Liver (tissue), 9 donors: ENCODE data around the gene KTN1. TPM values are rescaled to one million over a fixed set of nuclear protein-coding genes. Genes with fewer than 3 reads are reported as not detected.

Experiments used
- DNase-seq: peaks from one replicate; pipeline ENCODE4 v3.0.0-alpha.2; 2017; ENCODE audit warnings: low spot score
- H3K27ac ChIP-seq, 2 donors: one replicate each; pipeline ENCODE4 v1.7.0; 2013; ENCODE audit warnings: inconsistent platforms in 2 of 2, low read length in 2 of 2, control low read depth in 1 of 2, low read depth in 1 of 2, mild to moderate bottlenecking in 1 of 2
- H3K27me3 ChIP-seq, 4 donors: one replicate each; pipeline versions ENCODE4 v1.6.1 to v1.7.0; 2013; ENCODE audit warnings: low read length in 3 of 4, inconsistent platforms in 1 of 4, mild to moderate bottlenecking in 1 of 4, moderate library complexity in 1 of 4; ENCODE audit not compliant: control insufficient read depth in 4 of 4, insufficient read depth in 4 of 4
- H3K36me3 ChIP-seq, 4 donors: one replicate each; pipeline versions ENCODE4 v1.6.1 to v1.7.0; 2013; ENCODE audit warnings: low read length in 3 of 4, mild to moderate bottlenecking in 3 of 4, low read depth in 1 of 4, moderate library complexity in 1 of 4; ENCODE audit not compliant: control insufficient read depth in 4 of 4, insufficient read depth in 3 of 4
- H3K4me1 ChIP-seq, 4 donors: one replicate each; pipeline versions ENCODE4 v1.6.1 to v1.7.0; 2013; ENCODE audit warnings: low read length in 3 of 4, mild to moderate bottlenecking in 3 of 4, moderate library complexity in 1 of 4; ENCODE audit not compliant: control insufficient read depth in 4 of 4, insufficient read depth in 4 of 4
- H3K4me3 ChIP-seq, 3 donors: one replicate each; pipeline versions ENCODE4 v1.6.1 to v1.7.0; 2013; ENCODE audit warnings: low read length in 3 of 3, control low read depth in 1 of 3, low read depth in 1 of 3, mild to moderate bottlenecking in 1 of 3
- H3K9ac ChIP-seq, 2 donors: one replicate each; pipeline ENCODE4 v1.7.0; 2013; ENCODE audit warnings: low read length in 2 of 2, mild to moderate bottlenecking in 2 of 2, moderate library complexity in 2 of 2, control low read depth in 1 of 2, low read depth in 1 of 2
- H3K9me3 ChIP-seq, 4 donors: one replicate each; pipeline versions ENCODE4 v1.6.1 to v1.7.0; 2013; ENCODE audit warnings: low read length in 3 of 4; ENCODE audit not compliant: control insufficient read depth in 4 of 4
- ATF3 ChIP-seq: IDR thresholded peaks from 2 replicates; pipeline ENCODE4 v1.6.1; 2016; ENCODE audit warnings: antibody characterized with exemption
- EGR1 ChIP-seq, 2 donors: IDR thresholded peaks; 2 replicates each; pipeline ENCODE4 v1.6.1; 2016 to 2018; ENCODE audit warnings: antibody characterized with exemption in 2 of 2, low read depth in 2 of 2
- FOXA1 ChIP-seq: IDR thresholded peaks from 2 replicates; pipeline ENCODE4 v1.6.1; 2016; ENCODE audit warnings: antibody characterized with exemption
- FOXA2 ChIP-seq: IDR thresholded peaks from 2 replicates; pipeline ENCODE4 v1.6.1; 2016; ENCODE audit warnings: antibody characterized with exemption
- GABPA ChIP-seq, 2 donors: IDR thresholded peaks in 1 of 2; conservative IDR thresholded peaks in 1 of 2; 2 replicates each; pipeline ENCODE4 v1.6.1; 2016; ENCODE audit warnings: antibody characterized with exemption in 2 of 2, mild to moderate bottlenecking in 1 of 2, moderate library complexity in 1 of 2
- HNF4A ChIP-seq, 2 donors: conservative IDR thresholded peaks; 2 replicates each; pipeline ENCODE4 v1.6.1; 2016; ENCODE audit warnings: antibody characterized with exemption in 2 of 2, mild to moderate bottlenecking in 2 of 2
- HNF4G ChIP-seq: IDR thresholded peaks from 2 replicates; pipeline ENCODE4 v1.6.1; 2016; ENCODE audit warnings: antibody characterized with exemption
- JUND ChIP-seq, 2 donors: IDR thresholded peaks; 2 replicates each; pipeline ENCODE4 v1.6.1; 2016; ENCODE audit warnings: antibody characterized with exemption in 2 of 2
- NR2F2 ChIP-seq: IDR thresholded peaks from 2 replicates; pipeline ENCODE4 v1.6.1; 2016; ENCODE audit warnings: antibody characterized with exemption
- RAD21 ChIP-seq, 2 donors: IDR thresholded peaks; 2 replicates each; pipeline ENCODE4 v1.6.1; 2016; ENCODE audit warnings: antibody characterized with exemption in 2 of 2, mild to moderate bottlenecking in 2 of 2
- REST ChIP-seq: IDR thresholded peaks from 2 replicates; pipeline ENCODE4 v1.6.1; 2016; ENCODE audit warnings: antibody characterized with exemption, mild to moderate bottlenecking
- RXRA ChIP-seq, 2 donors: IDR thresholded peaks; 2 replicates each; pipeline ENCODE4 v1.6.1; 2017 to 2018; ENCODE audit warnings: antibody characterized with exemption in 2 of 2, mild to moderate bottlenecking in 1 of 2
- SP1 ChIP-seq: IDR thresholded peaks from 2 replicates; pipeline ENCODE4 v1.6.1; 2018; ENCODE audit warnings: antibody characterized with exemption, mild to moderate bottlenecking
- TAF1 ChIP-seq: conservative IDR thresholded peaks from 2 replicates; pipeline ENCODE4 v1.6.1; 2016; ENCODE audit warnings: antibody characterized with exemption, mild to moderate bottlenecking
- YY1 ChIP-seq: IDR thresholded peaks from 2 replicates; pipeline ENCODE4 v1.6.1; 2016; ENCODE audit warnings: antibody characterized with exemption, mild to moderate bottlenecking
- ZBTB33 ChIP-seq: IDR thresholded peaks from 2 replicates; pipeline ENCODE4 v1.6.1; 2016; ENCODE audit warnings: antibody characterized with exemption
- WGBS: extraction: QIAGEN DNeasy Blood & Tissue Kit; methylation state at CpG from one replicate; pipeline ENCODE4 v1.1.7; 2013; 5-methylcytosine and 5-hydroxymethylcytosine counted together
- polyA plus RNA-seq, 2 donors: library from polyadenylated mRNA; stranded (reverse) in 1 of 2; unstranded in 1 of 2; fragments of 200-250 nt in 1 of 2; fragments of >200 nt in 1 of 2; fragmentation: Nextera tagmentation in 1 of 2; extraction: Ambion mirVana in 1 of 2; gene quantifications; one replicate each; pipeline versions ENCODE4 v1.2.1 to v1.2.3, GENCODE V29; 2013 to 2015
- total RNA-seq, 2 donors: library from RNA; depleted of rRNA; stranded (reverse); fragments of >200 nt; gene quantifications; one replicate each; pipeline ENCODE4 v1.2.3, GENCODE V29; 2014
- TF ChIP-seq, protein P1 (sequence below): fragments of 150-350 bp; IDR thresholded peaks from 2 replicates; pipeline ENCODE4 v1.5.1; 2017; ENCODE audit warnings: improper control_type of control experiment, low read depth, low read length; ENCODE audit not compliant: missing input control
- TF ChIP-seq, protein P2 (sequence below): IDR thresholded peaks from 2 replicates; pipeline ENCODE4 v1.6.1; 2016; ENCODE audit warnings: antibody characterized with exemption
- donor health status: healthy.
- donor health status: healthy.
- donor health status: healthy.
- donor health status: healthy.
- donor health status: healthy.

KTN1 gene
- total and polyA plus RNA-seq, 4 donors, result 34.9 to 141 (median 59.6) TPM

DNA sequence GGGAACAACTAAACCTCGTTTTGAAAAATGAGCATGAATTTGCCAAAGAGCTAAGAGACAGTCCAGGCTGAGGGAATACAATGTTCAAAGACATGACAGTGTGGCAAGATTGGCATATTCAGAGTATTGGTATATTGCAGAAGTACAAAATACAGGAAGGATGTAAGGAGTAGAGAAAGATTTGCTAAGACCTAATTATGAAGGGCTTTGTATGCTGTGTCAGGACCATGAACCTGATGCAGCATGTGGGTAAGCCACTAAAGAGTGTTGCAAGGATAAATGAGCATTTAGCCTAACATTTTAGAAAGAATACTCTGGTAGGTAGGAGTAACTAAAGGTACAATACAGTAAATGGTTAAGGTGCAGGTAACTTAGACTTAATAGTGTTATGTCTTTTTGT lies 65.1 kb downstream of the KTN1 start:
- Histone ChIP-seq H3K4me1 (no peaks in the 10 kb centered on the region), H3K27ac (no peak overlapping the region), H3K36me3 (peaks cover 0 to 37% (median 26%) of the 10 kb centered on the region in 4 donors), H3K4me3 (no peak overlapping the region), H3K9ac (no peak overlapping the region), H3K27me3 (no peaks in the 10 kb centered on the region), H3K9me3 (no peaks in the 10 kb centered on the region)
- 88% methylated on average over 1 of the region's 1 CpG for WGBS
- TF ChIP-seq NR2F2 (no peak), SP1 (no peak), REST (no peak), RXRA (IDR thresholded peaks at IDR 0.05) (no peak), HNF4G (no peak), EGR1 (IDR thresholded peaks at IDR 0.05; ENCODE audit: low read depth in 2 of 2) (no peak), JUND (IDR thresholded peaks at IDR 0.05) (no peak), FOXA1 (no peak), GABPA (IDR thresholded peaks at IDR 0.05 in 1 of 2, conservative IDR thresholded peaks at IDR 0.05 in 1 of 2) (no peak)
- TF ChIP-seq, protein P1, sequence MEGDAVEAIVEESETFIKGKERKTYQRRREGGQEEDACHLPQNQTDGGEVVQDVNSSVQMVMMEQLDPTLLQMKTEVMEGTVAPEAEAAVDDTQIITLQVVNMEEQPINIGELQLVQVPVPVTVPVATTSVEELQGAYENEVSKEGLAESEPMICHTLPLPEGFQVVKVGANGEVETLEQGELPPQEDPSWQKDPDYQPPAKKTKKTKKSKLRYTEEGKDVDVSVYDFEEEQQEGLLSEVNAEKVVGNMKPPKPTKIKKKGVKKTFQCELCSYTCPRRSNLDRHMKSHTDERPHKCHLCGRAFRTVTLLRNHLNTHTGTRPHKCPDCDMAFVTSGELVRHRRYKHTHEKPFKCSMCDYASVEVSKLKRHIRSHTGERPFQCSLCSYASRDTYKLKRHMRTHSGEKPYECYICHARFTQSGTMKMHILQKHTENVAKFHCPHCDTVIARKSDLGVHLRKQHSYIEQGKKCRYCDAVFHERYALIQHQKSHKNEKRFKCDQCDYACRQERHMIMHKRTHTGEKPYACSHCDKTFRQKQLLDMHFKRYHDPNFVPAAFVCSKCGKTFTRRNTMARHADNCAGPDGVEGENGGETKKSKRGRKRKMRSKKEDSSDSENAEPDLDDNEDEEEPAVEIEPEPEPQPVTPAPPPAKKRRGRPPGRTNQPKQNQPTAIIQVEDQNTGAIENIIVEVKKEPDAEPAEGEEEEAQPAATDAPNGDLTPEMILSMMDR, result no peak
- TF ChIP-seq, protein P2, sequence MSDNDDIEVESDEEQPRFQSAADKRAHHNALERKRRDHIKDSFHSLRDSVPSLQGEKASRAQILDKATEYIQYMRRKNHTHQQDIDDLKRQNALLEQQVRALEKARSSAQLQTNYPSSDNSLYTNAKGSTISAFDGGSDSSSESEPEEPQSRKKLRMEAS, result no peak
- no peak for DNase-seq

DNA sequence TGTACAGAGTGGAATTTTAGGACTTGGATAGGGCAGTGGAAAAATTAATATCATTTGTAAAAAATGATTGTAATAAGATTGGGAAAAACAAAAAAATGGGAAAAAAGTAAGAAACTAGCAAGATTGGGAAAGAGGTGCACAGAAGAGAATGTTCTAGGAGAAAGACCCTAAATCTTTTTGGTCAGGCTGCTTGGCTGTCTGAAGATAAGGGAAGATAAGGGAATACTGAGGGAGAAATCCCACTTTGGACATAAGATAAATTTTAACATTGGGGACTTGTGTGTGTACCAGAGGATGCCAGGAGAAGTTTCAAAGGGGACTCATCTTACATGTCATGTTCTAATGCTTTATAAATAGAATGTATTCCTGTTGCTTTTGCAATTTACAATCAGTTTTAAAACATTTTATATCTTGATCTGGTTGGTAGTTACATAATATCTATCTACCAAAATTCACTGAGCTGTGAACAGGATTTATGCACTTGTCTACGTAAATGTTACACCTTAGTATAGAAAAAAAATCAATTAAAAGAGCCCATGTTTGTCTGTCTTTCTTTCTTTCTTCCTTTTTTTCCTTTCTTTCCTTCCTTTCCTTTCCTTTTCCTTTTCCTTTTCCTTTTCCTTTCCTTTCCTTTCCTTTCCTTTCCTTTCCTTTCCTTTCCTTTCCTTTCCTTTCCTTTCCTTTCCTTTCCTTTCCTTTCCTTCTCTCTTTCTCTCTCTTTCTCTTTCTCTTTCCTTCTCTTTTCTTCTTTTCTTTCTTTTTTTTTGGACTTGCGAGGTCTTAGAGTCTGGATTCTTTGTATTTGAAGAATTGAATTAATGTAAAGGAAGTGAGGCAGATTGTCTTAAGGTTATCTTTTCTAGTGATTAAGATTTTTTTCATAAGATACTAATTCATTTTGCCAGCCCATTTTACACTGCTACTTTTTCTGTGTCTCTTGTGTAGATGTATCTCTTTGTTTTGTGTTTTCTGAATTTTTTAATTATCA lies 66.1 kb downstream of the KTN1 start:
- Histone ChIP-seq H3K27ac (no peak overlapping the region), H3K4me3 (no peak overlapping the region), H3K36me3 (peaks cover 0 to 36% (median 25%) of the 10 kb centered on the region in 4 donors), H3K9ac (no peak overlapping the region), H3K9me3 (no peaks in the 10 kb centered on the region), H3K27me3 (no peaks in the 10 kb centered on the region), H3K4me1 (no peaks in the 10 kb centered on the region)
- no peak for DNase-seq
- WGBS, result 98% methylated on average over 2 of the region's 2 CpGs
- TF ChIP-seq TAF1 (no peak), EGR1 (IDR thresholded peaks at IDR 0.05; ENCODE audit: low read depth in 2 of 2) (no peak), HNF4G (no peak), FOXA2 (no peak), HNF4A (conservative IDR thresholded peaks at IDR 0.05) (no peak), JUND (IDR thresholded peaks at IDR 0.05) (no peak), SP1 (no peak), GABPA (IDR thresholded peaks at IDR 0.05 in 1 of 2, conservative IDR thresholded peaks at IDR 0.05 in 1 of 2) (no peak), YY1 (no peak), RAD21 (IDR thresholded peaks at IDR 0.05) (no peak), NR2F2 (no peak), ATF3 (no peak), RXRA (IDR thresholded peaks at IDR 0.05) (no peak), ZBTB33 (no peak)
- TF ChIP-seq, protein P1, result no peak
- TF ChIP-seq, protein P2, result no peak
